Parathyroid adenoma (tissue), 2 donors: ENCODE data around the gene KIAA0753.
A peak's percentile ranks its signal among the peaks of the same experiment; 100 is the strongest.
"Not testable (repeated sequence)": the region's sequence is repeated elsewhere in the genome, so short reads cannot be mapped to it uniquely, and the experiment has no call there.

Source experiments
- H2AFZ ChIP-seq: fragments of 300-600 bp; sonication (generic); one replicate; pipeline ENCODE4 v1.7.0; 2017; ENCODE audit warnings: antibody characterized with exemption, mild to moderate bottlenecking
- H3K27ac ChIP-seq: fragments of 300-600 bp; sonication (generic); one replicate; pipeline ENCODE4 v1.7.0; 2017
- H3K27me3 ChIP-seq: fragments of 300-600 bp; sonication (generic); one replicate; pipeline ENCODE4 v1.7.0; 2017; ENCODE audit warnings: low read length; ENCODE audit not compliant: control insufficient read depth, insufficient read depth
- H3K36me3 ChIP-seq: fragments of 300-600 bp; sonication (generic); one replicate; pipeline ENCODE4 v1.7.0; 2017; ENCODE audit warnings: low read length; ENCODE audit not compliant: control insufficient read depth, insufficient read depth
- H3K4me1 ChIP-seq: fragments of 300-600 bp; sonication (generic); one replicate; pipeline ENCODE4 v1.7.0; 2017; ENCODE audit warnings: control low read depth
- H3K4me2 ChIP-seq: fragments of 300-600 bp; sonication (generic); one replicate; pipeline ENCODE4 v1.7.0; 2017; ENCODE audit warnings: low read length
- H3K4me3 ChIP-seq: fragments of 300-600 bp; sonication (generic); one replicate; pipeline ENCODE4 v1.7.0; 2017; ENCODE audit warnings: low read depth, low read length
- H3K79me2 ChIP-seq: fragments of 300-600 bp; sonication (generic); one replicate; pipeline ENCODE4 v1.7.0; 2017; ENCODE audit warnings: control low read depth
- H3K9ac ChIP-seq: fragments of 300-600 bp; sonication (generic); one replicate; pipeline ENCODE4 v1.7.0; 2017; ENCODE audit warnings: mild to moderate bottlenecking
- H3K9me3 ChIP-seq: fragments of 300-600 bp; sonication (generic); one replicate; pipeline ENCODE4 v1.7.0; 2017; ENCODE audit warnings: low read length; ENCODE audit not compliant: control insufficient read depth
- CTCF ChIP-seq: fragments of 300-600 bp; sonication (generic); IDR thresholded peaks from one replicate; pipeline ENCODE4 v1.7.0; 2017; ENCODE audit warnings: antibody characterized with exemption, mild to moderate bottlenecking
- donor health status: primary hyperparathyroidism.

KIAA0753 gene

GRCh38 chr17:6660101-6660500, 19.6 kb upstream of the KIAA0753 start:
- no peaks in the 10 kb centered on the region for H3K4me1 ChIP-seq
- no peak overlapping the region for H3K4me2 ChIP-seq
- no peak overlapping the region for H3K9ac ChIP-seq
- no peak overlapping the region for H3K27ac ChIP-seq
- H3K9me3 ChIP-seq, result no peaks in the 10 kb centered on the region
- H2AFZ ChIP-seq, result no peak overlapping the region
- no peaks in the 10 kb centered on the region for H3K27me3 ChIP-seq
- no peaks in the 10 kb centered on the region for H3K79me2 ChIP-seq
- no peak overlapping the region for H3K4me3 ChIP-seq
- no peaks in the 10 kb centered on the region for H3K36me3 ChIP-seq
- TF ChIP-seq CTCF, result no peak

- not testable (repeated sequence) for H3K79me2 ChIP-seq, H3K9ac ChIP-seq, H3K9me3 ChIP-seq, H3K27ac ChIP-seq, H3K4me3 ChIP-seq, H3K4me2 ChIP-seq, H2AFZ ChIP-seq, H3K4me1 ChIP-seq, H3K27me3 ChIP-seq, H3K36me3 ChIP-seq
These were observed 17.9 kb upstream of the KIAA0753 start for GRCh38 chr17:6658411-6658810.

GRCh38 chr17:6657633-6658287, 17.2 kb upstream of the KIAA0753 start:
- no peak for TF ChIP-seq CTCF
- Histone ChIP-seq H3K4me1 (no peaks in the 10 kb centered on the region), H3K9ac (no peak overlapping the region), H3K4me3 (peak overlapping the region; percentile 49), H3K9me3 (no peaks in the 10 kb centered on the region), H3K27me3 (no peaks in the 10 kb centered on the region), H2AFZ (peak overlapping the region; percentile 77), H3K4me2 (peak overlapping the region; percentile 50), H3K36me3 (no peaks in the 10 kb centered on the region), H3K27ac (no peak overlapping the region), H3K79me2 (no peaks in the 10 kb centered on the region)

- Histone ChIP-seq H2AFZ (peak overlapping the region; percentile 77), H3K4me3 (peak overlapping the region; percentile 49), H3K4me2 (peak overlapping the region; percentile 50)
- not testable (repeated sequence) for H3K4me1 ChIP-seq, H3K9ac ChIP-seq, H3K27ac ChIP-seq, H3K79me2 ChIP-seq, H3K27me3 ChIP-seq, H3K9me3 ChIP-seq, H3K36me3 ChIP-seq
These were observed 16.5 kb upstream of the KIAA0753 start for GRCh38 chr17:6656797-6657632.

- not testable (repeated sequence) for H3K4me1 ChIP-seq, H3K4me2 ChIP-seq, H3K36me3 ChIP-seq, H2AFZ ChIP-seq, H3K27me3 ChIP-seq, H3K27ac ChIP-seq, H3K9ac ChIP-seq, H3K9me3 ChIP-seq, H3K79me2 ChIP-seq
- peak overlapping the region; percentile 9 for H3K4me3 ChIP-seq
These were observed 15.3 kb upstream of the KIAA0753 start for GRCh38 chr17:6655732-6656361.
